Measurements from ENCODE around the gene BTBD8.

BTBD8 gene

DNA sequence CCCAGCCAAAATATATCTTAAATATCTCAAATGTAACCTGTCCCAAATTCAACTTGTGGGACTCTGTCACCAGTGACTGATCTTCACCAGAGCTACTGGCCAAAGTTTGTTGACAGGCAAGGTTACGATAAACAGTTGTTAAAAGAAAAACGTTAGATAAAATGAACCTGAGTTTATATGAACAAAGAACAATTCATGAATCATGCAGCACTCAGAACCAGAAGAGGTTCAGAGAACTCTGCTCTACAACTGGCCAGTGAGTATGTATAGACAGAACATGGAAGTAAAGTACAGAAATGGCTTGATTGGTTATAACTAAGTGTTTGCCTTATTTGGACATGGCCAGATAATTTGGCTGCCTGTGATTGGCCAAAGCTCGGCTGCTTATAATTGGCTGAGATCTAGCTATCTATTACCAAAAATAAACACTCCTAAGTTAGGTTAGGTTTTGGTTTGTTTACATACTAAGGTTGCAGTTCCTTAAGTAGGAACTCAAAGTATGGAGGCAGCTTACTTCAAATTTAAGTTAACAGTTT lies 25.5 kb downstream of the BTBD8 start:
- Mint-ChIP-seq H3K4me3 (no peak overlapping the region), H3K36me3 (ENCODE audit: insufficient read depth) (no peaks in the 10 kb centered on the region), H3K27me3 (no peaks in the 10 kb centered on the region), H3K27ac (no peak overlapping the region), H3K4me1 (ENCODE audit: low read depth in 2 of 2) (no peaks in the 10 kb centered on the region), H3K9me3 (no peaks in the 10 kb centered on the region)
- DNase-seq, result no peak
- ATAC-seq (replicated peaks), result no peak

DNA sequence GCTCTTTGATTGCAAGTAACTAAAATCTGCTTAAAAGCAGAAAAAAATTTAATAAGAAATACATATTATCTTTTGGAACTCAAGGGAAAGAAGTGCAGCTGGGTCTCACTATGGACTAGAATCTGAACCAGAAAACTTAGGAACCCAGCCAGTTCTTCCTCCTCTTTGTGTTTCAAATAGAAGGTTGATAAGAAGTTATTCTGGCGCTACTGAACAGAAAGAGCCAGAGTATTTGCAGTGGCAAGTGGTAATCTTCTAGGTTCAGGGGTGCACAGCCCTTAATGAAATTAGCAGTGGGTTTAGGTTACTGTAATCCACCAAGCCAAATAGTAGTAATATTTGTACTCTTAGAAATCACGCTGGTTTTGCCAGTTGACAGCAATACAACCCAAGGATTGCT lies 28.5 kb downstream of the BTBD8 start:
- DNase-seq, result no peak
- Mint-ChIP-seq H3K36me3 (ENCODE audit: insufficient read depth) (no peaks in the 10 kb centered on the region), H3K4me3 (no peak overlapping the region), H3K27ac (no peak overlapping the region), H3K27me3 (no peaks in the 10 kb centered on the region), H3K9me3 (no peaks in the 10 kb centered on the region), H3K4me1 (ENCODE audit: low read depth in 2 of 2) (no peaks in the 10 kb centered on the region)
- ATAC-seq (replicated peaks), result no peak

DNA sequence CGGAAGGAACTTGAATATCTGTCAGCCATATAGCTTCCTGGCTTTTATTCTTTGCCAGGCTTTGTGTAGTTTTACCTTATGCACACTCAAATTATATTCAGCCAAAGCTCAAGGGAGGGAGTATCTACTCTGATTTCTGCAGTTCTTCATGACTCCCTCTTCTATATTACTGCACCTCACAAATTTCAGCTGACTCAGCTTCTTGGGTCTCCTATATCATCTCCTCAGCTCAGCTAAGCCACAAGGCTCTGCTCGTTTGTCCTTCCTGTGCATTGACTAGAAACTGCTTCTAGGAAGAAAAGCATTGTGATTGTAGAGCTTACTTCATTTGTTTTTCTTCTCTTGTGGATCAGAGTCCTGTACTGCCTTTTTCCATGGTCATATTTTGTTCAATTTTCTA lies 37.4 kb downstream of the BTBD8 start:
- no peak overlapping the region for H3K4me3 Mint-ChIP-seq
- no peak for DNase-seq
- ATAC-seq (replicated peaks), result no peak
- peaks cover 3% of the 10 kb centered on the region for H3K36me3 Mint-ChIP-seq (ENCODE audit: insufficient read depth)
- no peaks in the 10 kb centered on the region for H3K27me3 Mint-ChIP-seq
- no peaks in the 10 kb centered on the region for H3K9me3 Mint-ChIP-seq
- no peaks in the 10 kb centered on the region for H3K4me1 Mint-ChIP-seq (ENCODE audit: low read depth in 2 of 2)
- H3K27ac Mint-ChIP-seq, result no peak overlapping the region

DNA sequence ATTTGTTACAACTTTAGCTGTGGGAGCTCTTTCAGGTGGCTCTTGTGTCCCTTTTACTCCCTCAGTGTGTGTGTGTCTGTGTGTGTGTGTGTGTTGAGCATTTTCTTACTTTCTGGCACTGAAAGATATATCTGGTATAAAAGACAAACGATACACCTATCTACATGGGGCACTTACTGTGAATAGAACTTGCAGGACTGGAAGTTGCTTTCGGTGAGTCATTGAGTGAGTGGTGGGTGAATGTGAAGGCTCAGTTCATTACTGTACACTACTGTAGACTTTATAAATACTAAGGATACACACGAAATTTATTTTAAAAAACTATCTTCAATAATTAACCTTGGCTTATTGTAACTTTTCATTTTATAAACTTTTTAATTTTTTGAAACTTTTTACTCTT lies 38.7 kb downstream of the BTBD8 start:
- Mint-ChIP-seq H3K27ac (no peak overlapping the region), H3K4me1 (ENCODE audit: low read depth in 2 of 2) (no peaks in the 10 kb centered on the region), H3K9me3 (no peaks in the 10 kb centered on the region), H3K36me3 (ENCODE audit: insufficient read depth) (peaks cover 3% of the 10 kb centered on the region), H3K27me3 (no peaks in the 10 kb centered on the region), H3K4me3 (no peak overlapping the region)
- DNase-seq, result no peak
- ATAC-seq (replicated peaks), result no peak

DNA sequence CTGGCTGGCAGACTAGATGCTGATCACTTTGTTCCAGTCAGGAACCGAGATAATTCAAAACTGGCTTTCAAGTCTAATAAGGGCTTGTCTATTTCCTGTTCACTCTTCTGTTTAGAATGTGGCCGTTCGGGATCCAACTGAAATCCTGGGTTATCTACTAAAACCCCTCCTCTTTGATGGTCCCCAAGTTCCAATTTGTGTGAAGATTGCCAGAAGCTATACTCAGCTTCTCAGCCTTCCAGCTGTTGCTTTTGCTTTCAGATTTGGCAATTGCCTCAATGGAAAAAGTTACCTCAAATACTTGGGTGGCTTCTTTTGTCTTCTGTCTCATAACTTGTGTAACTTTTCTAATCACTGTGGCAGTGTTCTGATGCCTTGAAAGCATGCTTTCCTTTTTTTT lies 43.7 kb downstream of the BTBD8 start:
- Mint-ChIP-seq H3K36me3 (ENCODE audit: insufficient read depth) (peaks cover 6% of the 10 kb centered on the region), H3K9me3 (no peaks in the 10 kb centered on the region), H3K4me1 (ENCODE audit: low read depth in 2 of 2) (peaks cover 0 to 4% of the 10 kb centered on the region in 2 donors), H3K27ac (no peak overlapping the region), H3K27me3 (no peaks in the 10 kb centered on the region), H3K4me3 (no peak overlapping the region)
- no peak for ATAC-seq (replicated peaks)
- no peak for DNase-seq

DNA sequence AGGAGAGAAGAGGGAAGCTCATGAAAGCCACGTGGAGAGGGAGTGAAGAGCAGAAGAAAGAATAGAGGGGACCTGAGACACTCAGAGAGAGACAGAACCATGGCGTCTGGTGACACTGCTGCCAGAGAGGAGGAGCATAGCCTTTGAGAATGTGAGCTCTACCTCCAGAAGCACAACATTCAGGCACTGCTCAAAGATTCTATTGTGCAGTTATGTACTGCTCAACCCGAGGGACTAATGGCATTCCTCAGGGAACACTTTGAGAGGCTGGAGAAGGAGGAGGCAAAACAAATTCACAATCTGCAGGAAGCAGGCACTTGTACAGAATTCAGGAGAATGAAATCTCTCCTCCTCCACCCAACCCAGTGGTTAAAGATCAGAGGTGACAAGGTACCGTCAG lies 45.1 kb downstream of the BTBD8 start:
- H3K27ac Mint-ChIP-seq, result peak overlapping the region in 1 of 2 donors; percentile 14
- no peaks in the 10 kb centered on the region for H3K27me3 Mint-ChIP-seq
- ATAC-seq (replicated peaks), result no peak
- H3K9me3 Mint-ChIP-seq, result no peaks in the 10 kb centered on the region
- H3K4me1 Mint-ChIP-seq (ENCODE audit: low read depth in 2 of 2), result peaks cover 0 to 4% of the 10 kb centered on the region in 2 donors
- DNase-seq, result no peak
- H3K4me3 Mint-ChIP-seq, result no peak overlapping the region
- peaks cover 2% of the 10 kb centered on the region for H3K36me3 Mint-ChIP-seq (ENCODE audit: insufficient read depth)

DNA sequence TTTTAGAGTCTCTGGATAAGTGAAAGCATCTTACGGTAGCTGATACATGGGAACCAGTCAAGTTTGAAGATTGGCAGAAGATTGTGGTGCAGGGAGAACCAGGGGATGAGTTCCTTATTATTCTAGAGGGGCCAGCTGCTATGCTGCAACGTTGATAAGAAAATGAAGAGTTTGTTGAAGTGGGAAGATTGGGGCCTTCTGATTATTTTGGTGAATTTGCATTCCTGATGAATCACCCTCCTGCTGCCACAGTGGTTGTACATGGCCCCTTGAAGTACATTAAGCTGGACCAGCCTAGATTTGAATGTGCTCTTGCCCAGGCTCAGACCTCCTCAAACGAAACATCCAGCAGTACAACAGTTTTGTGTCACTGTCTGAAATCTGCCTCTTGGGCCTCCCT lies 45.9 kb downstream of the BTBD8 start:
- Mint-ChIP-seq H3K36me3 (ENCODE audit: insufficient read depth) (peaks cover 6% of the 10 kb centered on the region), H3K27me3 (no peaks in the 10 kb centered on the region), H3K27ac (no peak overlapping the region), H3K4me1 (ENCODE audit: low read depth in 2 of 2) (peaks cover 0 to 4% of the 10 kb centered on the region in 2 donors), H3K4me3 (no peak overlapping the region), H3K9me3 (no peaks in the 10 kb centered on the region)
- no peak for DNase-seq
- no peak for ATAC-seq (replicated peaks)

DNA sequence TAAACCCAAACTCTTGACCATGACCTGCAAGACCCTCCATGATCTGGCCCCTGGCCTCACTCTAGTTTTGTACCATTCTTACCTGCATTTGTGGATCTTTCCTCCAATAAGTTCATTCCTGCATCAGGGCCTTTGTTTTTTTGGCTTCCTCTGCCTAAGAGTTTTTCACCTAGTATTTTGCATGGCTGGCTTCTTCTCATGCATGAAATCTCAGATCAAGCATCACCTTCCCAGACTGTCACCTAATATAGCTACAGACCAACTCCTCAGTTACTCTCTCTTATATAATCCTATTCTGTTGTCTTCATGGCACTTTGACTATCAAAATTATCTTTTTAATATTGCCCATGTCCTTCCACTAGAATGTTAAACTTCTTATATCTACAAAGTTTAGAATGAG lies 54.2 kb downstream of the BTBD8 start:
- Mint-ChIP-seq H3K27me3 (no peaks in the 10 kb centered on the region), H3K9me3 (no peaks in the 10 kb centered on the region), H3K27ac (no peak overlapping the region), H3K4me1 (ENCODE audit: low read depth in 2 of 2) (no peaks in the 10 kb centered on the region), H3K36me3 (ENCODE audit: insufficient read depth) (peaks cover 4% of the 10 kb centered on the region), H3K4me3 (no peak overlapping the region)
- no peak for ATAC-seq (replicated peaks)
- no peak for DNase-seq

DNA sequence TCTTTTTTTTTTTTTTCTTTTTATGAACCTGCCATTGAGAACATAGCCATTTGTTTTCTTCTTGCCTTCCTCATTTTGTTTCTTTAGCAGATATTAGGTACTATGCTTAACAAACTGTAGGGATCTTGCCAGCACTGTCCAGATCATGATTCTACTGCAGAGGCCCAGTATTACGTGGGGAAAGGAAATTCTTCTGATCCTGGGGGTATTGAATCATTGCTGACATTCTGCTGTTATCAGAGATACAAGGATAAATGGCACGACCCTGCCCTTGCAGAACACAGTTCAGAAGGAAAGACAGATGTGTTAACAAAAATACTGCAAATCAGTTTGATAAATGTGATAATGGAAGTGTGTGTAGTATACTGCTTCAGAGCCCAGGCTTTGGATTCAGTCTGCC lies 56.2 kb downstream of the BTBD8 start:
- H3K36me3 Mint-ChIP-seq (ENCODE audit: insufficient read depth), result no peaks in the 10 kb centered on the region
- H3K4me1 Mint-ChIP-seq (ENCODE audit: low read depth in 2 of 2), result no peaks in the 10 kb centered on the region
- no peaks in the 10 kb centered on the region for H3K27me3 Mint-ChIP-seq
- no peak for DNase-seq
- H3K4me3 Mint-ChIP-seq, result no peak overlapping the region
- H3K27ac Mint-ChIP-seq, result no peak overlapping the region
- no peak for ATAC-seq (replicated peaks)
- H3K9me3 Mint-ChIP-seq, result no peaks in the 10 kb centered on the region

DNA sequence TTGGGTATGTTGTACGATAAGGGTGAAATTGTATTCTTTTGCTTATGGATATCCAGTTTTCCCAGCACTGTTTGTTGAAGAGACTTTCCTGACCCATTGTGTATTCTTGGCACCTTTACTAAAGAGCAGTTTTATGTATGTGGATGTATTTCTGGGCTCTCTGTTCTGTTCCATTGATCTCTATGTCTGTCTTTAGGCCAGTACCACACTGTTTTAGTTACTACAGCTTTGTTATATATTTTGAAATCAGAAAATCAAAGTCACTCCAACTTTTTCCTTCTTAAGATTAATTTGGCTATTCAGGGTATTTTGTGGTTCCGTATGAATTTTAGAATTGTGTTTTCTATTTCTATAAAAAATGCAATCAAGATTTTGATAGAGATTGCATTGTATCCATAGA lies 74.8 kb downstream of the BTBD8 start:
- Mint-ChIP-seq H3K4me3 (no peak overlapping the region), H3K4me1 (ENCODE audit: low read depth in 2 of 2) (no peaks in the 10 kb centered on the region), H3K27ac (no peak overlapping the region), H3K36me3 (ENCODE audit: insufficient read depth) (no peaks in the 10 kb centered on the region), H3K27me3 (no peaks in the 10 kb centered on the region), H3K9me3 (peaks cover 6% of the 10 kb centered on the region in 2 donors)
- DNase-seq, result no peak
- no peak for ATAC-seq (replicated peaks)

DNA sequence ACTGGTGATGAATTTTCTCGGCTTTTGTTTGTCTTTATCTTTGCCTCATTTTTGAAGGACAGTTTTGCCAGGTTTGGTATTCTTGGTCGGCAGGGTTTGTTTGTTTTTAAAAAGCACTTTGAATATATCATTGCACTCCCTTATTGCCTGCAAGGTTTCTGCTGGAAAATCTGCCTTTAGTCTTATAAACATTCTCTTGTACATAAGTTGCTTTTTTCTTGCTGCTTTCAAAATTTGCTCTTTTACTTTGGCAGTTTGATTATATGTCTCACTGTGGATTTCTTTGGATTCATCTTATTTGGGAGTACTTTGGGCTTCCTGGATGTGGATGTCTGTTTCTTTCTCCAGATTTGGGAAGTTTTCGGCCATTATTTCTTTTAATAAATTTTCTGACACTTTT lies 79.4 kb downstream of the BTBD8 start:
- peaks cover 6 to 14% of the 10 kb centered on the region in 2 donors for H3K9me3 Mint-ChIP-seq
- H3K4me3 Mint-ChIP-seq, result no peak overlapping the region
- H3K27ac Mint-ChIP-seq, result no peak overlapping the region
- no peak for DNase-seq
- no peaks in the 10 kb centered on the region for H3K27me3 Mint-ChIP-seq
- no peaks in the 10 kb centered on the region for H3K36me3 Mint-ChIP-seq (ENCODE audit: insufficient read depth)
- ATAC-seq (replicated peaks), result no peak
- no peaks in the 10 kb centered on the region for H3K4me1 Mint-ChIP-seq (ENCODE audit: low read depth in 2 of 2)

DNA sequence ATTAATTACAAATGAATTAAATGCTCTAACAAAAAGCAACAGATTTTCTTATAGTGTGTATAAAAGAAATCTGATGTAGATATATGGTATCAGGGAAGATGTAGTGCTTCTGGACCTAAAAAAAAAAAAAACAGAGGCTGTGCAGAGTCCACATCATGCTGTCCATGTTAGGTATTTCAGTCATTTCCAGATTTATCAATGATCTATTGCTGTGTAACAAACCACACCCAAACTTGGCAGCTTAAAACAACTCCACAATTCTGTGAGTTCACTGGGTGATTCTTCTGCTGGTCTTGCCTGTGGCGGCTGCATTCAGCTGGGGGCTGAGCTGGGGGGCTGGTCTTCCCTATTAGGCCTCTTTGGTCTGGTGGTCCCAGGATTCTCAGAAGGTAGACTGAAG lies 85.2 kb downstream of the BTBD8 start:
- Mint-ChIP-seq H3K4me3 (no peak overlapping the region), H3K9me3 (peaks cover 0 to 3% of the 10 kb centered on the region in 2 donors), H3K4me1 (ENCODE audit: low read depth in 2 of 2) (no peaks in the 10 kb centered on the region), H3K36me3 (ENCODE audit: insufficient read depth) (no peaks in the 10 kb centered on the region), H3K27ac (no peak overlapping the region), H3K27me3 (no peaks in the 10 kb centered on the region)
- ATAC-seq (replicated peaks) (no peak), DNase-seq (no peak)

DNA sequence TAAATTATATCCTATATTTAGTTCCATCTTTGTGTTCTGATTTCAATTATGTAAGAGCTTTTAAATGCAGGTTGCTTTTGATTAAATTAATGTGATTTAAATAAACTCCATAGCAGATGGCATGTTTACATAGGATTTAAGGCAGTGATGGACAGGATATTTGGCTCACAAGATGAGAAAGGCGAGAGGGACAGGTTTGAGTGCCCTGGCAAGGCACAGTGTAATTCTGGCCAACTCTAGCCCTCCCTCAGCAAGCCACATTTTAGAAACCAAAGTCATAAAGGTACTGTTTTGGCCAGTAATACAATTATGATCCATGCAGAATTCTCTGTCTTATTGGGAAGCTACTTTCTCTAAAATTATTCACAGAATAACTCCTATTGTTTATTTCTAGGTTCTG lies 87.0 kb downstream of the BTBD8 start:
- peaks cover 3% of the 10 kb centered on the region for H3K36me3 Mint-ChIP-seq (ENCODE audit: insufficient read depth)
- no peak overlapping the region for H3K4me3 Mint-ChIP-seq
- no peak overlapping the region for H3K27ac Mint-ChIP-seq
- no peak for DNase-seq
- H3K4me1 Mint-ChIP-seq (ENCODE audit: low read depth in 2 of 2), result no peaks in the 10 kb centered on the region
- no peaks in the 10 kb centered on the region for H3K27me3 Mint-ChIP-seq
- no peak for ATAC-seq (replicated peaks)
- H3K9me3 Mint-ChIP-seq, result no peaks in the 10 kb centered on the region

DNA sequence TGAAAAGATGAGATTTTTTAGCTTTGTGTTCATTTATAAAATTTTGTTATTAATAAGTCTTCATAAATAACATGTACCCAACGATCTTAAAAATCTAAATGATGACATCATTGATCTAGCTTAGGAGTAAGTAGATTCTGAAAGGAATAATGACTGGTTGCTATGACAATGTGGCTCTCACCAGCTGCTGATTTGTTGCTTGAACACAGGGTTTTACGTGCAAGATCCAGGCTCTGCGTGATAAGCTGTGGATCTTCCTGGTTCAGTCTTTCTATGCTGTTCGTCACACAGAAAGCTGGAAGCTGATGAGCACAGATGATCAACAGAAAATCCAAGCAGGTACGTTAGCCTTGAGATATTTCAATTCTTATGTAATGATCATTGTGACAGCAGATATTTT lies 88.5 kb downstream of the BTBD8 start:
- Mint-ChIP-seq H3K9me3 (no peaks in the 10 kb centered on the region), H3K36me3 (ENCODE audit: insufficient read depth) (peaks cover 3% of the 10 kb centered on the region), H3K4me1 (ENCODE audit: low read depth in 2 of 2) (no peaks in the 10 kb centered on the region), H3K27ac (no peak overlapping the region), H3K27me3 (no peaks in the 10 kb centered on the region), H3K4me3 (no peak overlapping the region)
- ATAC-seq (replicated peaks), result no peak
- no peak for DNase-seq

All from effector memory CD8-positive, alpha-beta T cell (primary cell).